Measurements from ENCODE around the gene KCNJ4. TPM values are rescaled to one million over a fixed set of nuclear protein-coding genes. Genes with fewer than 3 reads are reported as not detected.
A peak's percentile ranks its signal among the peaks of the same experiment; 100 is the strongest.
"Not testable (repeated sequence)": the region's sequence is repeated elsewhere in the genome, so short reads cannot be mapped to it uniquely, and the experiment has no call there.

The KCNJ4 gene
- total RNA-seq, 2 experiments from 2014 or later, result not detected

- Histone ChIP-seq H3K27ac (ENCODE audit: low read depth, low read length, poor library complexity, severe bottlenecking) (no peak overlapping the region), H3K9me2 (ENCODE audit: insufficient read depth, low read length) (no peaks in the 10 kb centered on the region), H3K4me3 (ENCODE audit: low read depth, low read length, poor library complexity, severe bottlenecking) (no peak overlapping the region), H3K4me1 (ENCODE audit: insufficient read depth, low read length, poor library complexity, severe bottlenecking) (peaks cover 17% of the 10 kb centered on the region), H2AFZ (ENCODE audit: low read length) (no peak overlapping the region), H4K20me1 (ENCODE audit: insufficient read depth, low read length) (no peaks in the 10 kb centered on the region), H3K36me3 (ENCODE audit: insufficient read depth, low read length) (no peaks in the 10 kb centered on the region), H3K4me2 (ENCODE audit: low read length) (no peak overlapping the region), H3K9me3 (ENCODE audit: low read length) (no peaks in the 10 kb centered on the region), H3K79me2 (ENCODE audit: insufficient read depth, low read depth, low read length) (peaks cover 14% of the 10 kb centered on the region; the same call in 1 of the 2 replicates)
- CTCF ChIA-PET (ENCODE audit: unreplicated experiment), result interaction anchor here (0.6 kb wide), 1 partner anchor 62 kb away, joined by 3 read pairs; no protein-coding TSS in a partner anchor
- no peak for DNase-seq (ENCODE audit: low spot score)
- TF ChIP-seq CTCF (conservative IDR thresholded peaks at IDR 0.05; ENCODE audit: low read length), result no peak
- TF ChIP-seq EZH2phosphoT487 (IDR thresholded peaks at IDR 0.05; ENCODE audit: borderline replicate concordance, low read depth, low read length), result no peak
- BruUV-seq (replicated peaks), result no TSS peak
- POLR2A ChIA-PET, result interaction anchor here (0.7 kb wide), 1 partner anchor 231 kb away, joined by 3 read pairs; no protein-coding TSS in a partner anchor
- intact Hi-C loops (cut with micrococcal nuclease; ENCODE audit: unreplicated experiment), result no loop called here
These were observed 53.5 kb downstream of the KCNJ4 start for GRCh38 chr22:38401336-38402084.

- H3K36me3 ChIP-seq (ENCODE audit: insufficient read depth, low read length); H3K9me2 ChIP-seq (ENCODE audit: insufficient read depth, low read length); intact Hi-C loops (cut with micrococcal nuclease; ENCODE audit: unreplicated experiment); H3K27ac ChIP-seq (ENCODE audit: low read depth, low read length, poor library complexity, severe bottlenecking); H4K20me1 ChIP-seq (ENCODE audit: insufficient read depth, low read length); H2AFZ ChIP-seq (ENCODE audit: low read length); H3K9me3 ChIP-seq (ENCODE audit: low read length); H3K4me2 ChIP-seq (ENCODE audit: low read length); CTCF ChIA-PET (ENCODE audit: unreplicated experiment); H3K4me3 ChIP-seq (ENCODE audit: low read depth, low read length, poor library complexity, severe bottlenecking); DNase-seq (ENCODE audit: low spot score); BruUV-seq (replicated peaks): not testable (repeated sequence)
- POLR2A ChIA-PET, result interaction anchor here (0.5 to 0.6 kb wide), 2 partner anchors 118 to 536 kb away, joined by 3 read pairs; no protein-coding TSS in a partner anchor
- Histone ChIP-seq H3K4me1 (ENCODE audit: insufficient read depth, low read length, poor library complexity, severe bottlenecking) (peaks cover 26% of the 10 kb centered on the region), H3K79me2 (ENCODE audit: insufficient read depth, low read depth, low read length) (peaks cover 26% of the 10 kb centered on the region; the same call in 1 of the 2 replicates)
These were observed 54.7 kb downstream of the KCNJ4 start for GRCh38 chr22:38400256-38400655.

- POLR2A ChIA-PET, result interaction anchor here (0.6 to 1.8 kb wide), 5 partner anchors 109 to 194 kb away, joined by 3 to 8 read pairs (median 3); no protein-coding TSS in a partner anchor
- intact Hi-C loops (cut with micrococcal nuclease; ENCODE audit: unreplicated experiment), result loop anchor here (2.0 to 5.0 kb wide), 3 partner anchors 82 to 172 kb away; partner anchors contain the start of genes CSNK1E, DDX17 and DMC1
- Histone ChIP-seq H3K4me1 (ENCODE audit: insufficient read depth, low read length, poor library complexity, severe bottlenecking) (peaks cover 28% of the 10 kb centered on the region), H4K20me1 (ENCODE audit: insufficient read depth, low read length) (no peaks in the 10 kb centered on the region), H3K9me3 (ENCODE audit: low read length) (no peaks in the 10 kb centered on the region), H3K9me2 (ENCODE audit: insufficient read depth, low read length) (no peaks in the 10 kb centered on the region), H3K79me2 (ENCODE audit: insufficient read depth, low read depth, low read length) (peaks cover 40% of the 10 kb centered on the region), H3K4me2 (ENCODE audit: low read length) (peak overlapping the region; percentile 97), H3K4me3 (ENCODE audit: low read depth, low read length, poor library complexity, severe bottlenecking) (peak overlapping the region; percentile 87), H3K27ac (ENCODE audit: low read depth, low read length, poor library complexity, severe bottlenecking) (peak overlapping the region; percentile 90), H3K36me3 (ENCODE audit: insufficient read depth, low read length) (no peaks in the 10 kb centered on the region), H2AFZ (ENCODE audit: low read length) (peak overlapping the region; percentile 62; the same call in 1 of the 2 replicates)
- peak; percentile 89 for DNase-seq (ENCODE audit: low spot score)
- no TSS peak for BruUV-seq (replicated peaks)
- CTCF ChIA-PET (ENCODE audit: unreplicated experiment), result interaction anchor here (0.6 kb wide), 1 partner anchor 1645 kb away, joined by 3 read pairs; no protein-coding TSS in a partner anchor
- no peak for TF ChIP-seq CTCF (conservative IDR thresholded peaks at IDR 0.05; ENCODE audit: low read length)
These were observed 56.2 kb downstream of the KCNJ4 start for GRCh38 chr22:38398609-38399461.

- not testable (repeated sequence) for H4K20me1 ChIP-seq (ENCODE audit: insufficient read depth, low read length); BruUV-seq (replicated peaks); H2AFZ ChIP-seq (ENCODE audit: low read length); H3K9me3 ChIP-seq (ENCODE audit: low read length); H3K36me3 ChIP-seq (ENCODE audit: insufficient read depth, low read length); H3K9me2 ChIP-seq (ENCODE audit: insufficient read depth, low read length)
- peaks cover 33% of the 10 kb centered on the region for H3K4me1 ChIP-seq (ENCODE audit: insufficient read depth, low read length, poor library complexity, severe bottlenecking)
- CTCF ChIA-PET (ENCODE audit: unreplicated experiment), result interaction anchor here (0.6 kb wide), 1 partner anchor 1646 kb away, joined by 3 read pairs; no protein-coding TSS in a partner anchor
- peak overlapping the region; percentile 87 for H3K4me3 ChIP-seq (ENCODE audit: low read depth, low read length, poor library complexity, severe bottlenecking)
- peak overlapping the region; percentile 97; the same call in 1 of the 2 replicates for H3K4me2 ChIP-seq (ENCODE audit: low read length)
- peak; percentile 74 for DNase-seq (ENCODE audit: low spot score)
- peak overlapping the region; percentile 90 for H3K27ac ChIP-seq (ENCODE audit: low read depth, low read length, poor library complexity, severe bottlenecking)
- H3K79me2 ChIP-seq (ENCODE audit: insufficient read depth, low read depth, low read length), result peaks cover 46% of the 10 kb centered on the region
- intact Hi-C loops (cut with micrococcal nuclease; ENCODE audit: unreplicated experiment), result loop anchor here (2.0 to 5.0 kb wide), 3 partner anchors 81 to 173 kb away; partner anchors contain the start of genes CSNK1E, DDX17 and DMC1
- POLR2A ChIA-PET, result interaction anchor here (0.6 to 1.8 kb wide), 3 partner anchors 109 to 194 kb away, joined by 3 to 8 read pairs (median 4); no protein-coding TSS in a partner anchor
These were observed 56.8 kb downstream of the KCNJ4 start for GRCh38 chr22:38398181-38398608.

All from OCI-LY7 (cell line).